ENCODE data around the gene CRKL. TPM values are rescaled to one million over a fixed set of nuclear protein-coding genes. Genes with fewer than 3 reads are reported as not detected.

The CRKL gene
- total RNA-seq, 1 experiment from 2014 or later, result 85.6 TPM

- Histone ChIP-seq H3K9me3 (replicated peaks) (no peaks in the 10 kb centered on the region), H3K4me3 (no peak overlapping the region), H3K27me3 (peaks cover 5% of the 10 kb centered on the region; the same call in 1 of the 2 replicates), H3K4me1 (no peaks in the 10 kb centered on the region), H3K27ac (no peak overlapping the region), H3K36me3 (no peaks in the 10 kb centered on the region; the same call in 1 of the 2 replicates)
- DNase-seq, result no peak
Measured at GRCh38 chr22:20959578-20960461, 42.6 kb downstream of the CRKL start.

DNA sequence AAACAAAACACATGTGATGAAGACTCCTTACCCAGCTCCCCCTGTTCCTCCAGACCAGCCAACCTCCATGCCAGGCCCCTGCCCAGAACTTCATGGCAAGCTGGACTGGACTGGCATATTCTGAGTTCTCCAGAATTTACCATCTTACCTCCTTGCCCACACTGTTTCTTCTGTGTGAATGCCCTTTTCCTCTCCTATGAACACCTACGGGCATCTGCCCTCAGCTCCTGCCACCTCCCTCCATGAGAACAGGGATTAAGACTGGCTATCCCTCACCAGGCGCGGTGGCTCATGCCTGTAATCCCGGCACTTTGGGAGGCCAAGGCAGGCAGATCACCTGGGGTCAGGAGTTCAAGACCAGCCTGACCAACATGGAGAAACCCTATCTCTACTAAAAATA lies 43.4 kb downstream of the CRKL start:
- Histone ChIP-seq H3K9me3 (replicated peaks) (no peaks in the 10 kb centered on the region), H3K27ac (no peak overlapping the region), H3K4me1 (no peaks in the 10 kb centered on the region), H3K36me3 (no peaks in the 10 kb centered on the region), H3K4me3 (no peak overlapping the region), H3K27me3 (peaks cover 7% of the 10 kb centered on the region; the same call in 1 of the 2 replicates)
- DNase-seq, result no peak

- no peaks in the 10 kb centered on the region for H3K36me3 ChIP-seq
- peaks cover 18% of the 10 kb centered on the region; the same call in 1 of the 2 replicates for H3K27me3 ChIP-seq
- H3K27ac ChIP-seq, result no peak overlapping the region
- DNase-seq, result no peak
- H3K9me3 ChIP-seq (replicated peaks), result no peaks in the 10 kb centered on the region
- H3K4me1 ChIP-seq, result no peaks in the 10 kb centered on the region
- H3K4me3 ChIP-seq, result no peak overlapping the region
Measured at GRCh38 chr22:20962491-20962945, 45.3 kb downstream of the CRKL start.

DNA sequence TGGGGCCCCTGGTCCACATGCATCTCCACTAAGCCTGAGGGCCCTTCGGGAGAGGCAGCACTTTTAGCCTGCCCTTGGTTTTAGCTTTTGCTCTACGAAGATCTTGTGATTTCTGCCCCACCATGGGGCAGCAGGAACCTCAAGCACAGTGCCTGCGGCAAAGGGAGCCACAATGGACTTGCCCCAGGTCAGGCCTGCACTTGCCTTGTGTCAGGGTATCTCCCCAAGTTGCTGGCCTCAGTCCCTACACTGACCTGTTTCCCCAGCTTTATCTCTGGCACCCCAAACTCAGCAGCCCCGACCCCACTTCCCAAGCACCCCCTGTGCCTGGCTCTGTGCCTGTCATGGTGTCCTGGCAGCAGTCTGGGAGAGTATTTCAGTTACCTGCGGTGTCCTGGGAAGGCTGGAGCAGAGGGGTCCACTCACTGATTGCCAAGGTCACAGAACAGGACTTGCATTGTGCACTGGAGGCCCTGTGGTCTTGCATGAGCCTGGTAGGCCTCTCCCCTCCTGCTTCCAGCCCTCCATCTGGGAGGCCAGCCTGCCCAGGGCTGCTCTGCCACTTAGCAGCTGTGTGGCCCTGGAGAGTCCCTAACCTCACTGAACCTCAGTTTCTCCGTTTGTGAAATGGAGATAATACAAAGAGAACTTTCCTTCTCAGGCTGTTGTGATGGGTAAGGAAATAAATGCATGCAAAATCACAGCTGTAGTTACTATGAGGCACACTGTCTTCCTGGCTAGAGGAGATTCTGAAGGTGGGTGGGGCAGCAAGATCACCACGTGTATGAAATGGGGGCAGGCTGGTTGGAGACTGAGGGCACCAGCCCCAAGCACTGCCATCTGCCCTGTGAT lies 46.2 kb downstream of the CRKL start:
- Histone ChIP-seq H3K27ac (no peak overlapping the region), H3K9me3 (replicated peaks) (no peaks in the 10 kb centered on the region), H3K27me3 (peaks cover 22% of the 10 kb centered on the region; the same call in 1 of the 2 replicates), H3K4me1 (no peaks in the 10 kb centered on the region), H3K36me3 (no peaks in the 10 kb centered on the region), H3K4me3 (no peak overlapping the region)
- no peak for DNase-seq

DNA sequence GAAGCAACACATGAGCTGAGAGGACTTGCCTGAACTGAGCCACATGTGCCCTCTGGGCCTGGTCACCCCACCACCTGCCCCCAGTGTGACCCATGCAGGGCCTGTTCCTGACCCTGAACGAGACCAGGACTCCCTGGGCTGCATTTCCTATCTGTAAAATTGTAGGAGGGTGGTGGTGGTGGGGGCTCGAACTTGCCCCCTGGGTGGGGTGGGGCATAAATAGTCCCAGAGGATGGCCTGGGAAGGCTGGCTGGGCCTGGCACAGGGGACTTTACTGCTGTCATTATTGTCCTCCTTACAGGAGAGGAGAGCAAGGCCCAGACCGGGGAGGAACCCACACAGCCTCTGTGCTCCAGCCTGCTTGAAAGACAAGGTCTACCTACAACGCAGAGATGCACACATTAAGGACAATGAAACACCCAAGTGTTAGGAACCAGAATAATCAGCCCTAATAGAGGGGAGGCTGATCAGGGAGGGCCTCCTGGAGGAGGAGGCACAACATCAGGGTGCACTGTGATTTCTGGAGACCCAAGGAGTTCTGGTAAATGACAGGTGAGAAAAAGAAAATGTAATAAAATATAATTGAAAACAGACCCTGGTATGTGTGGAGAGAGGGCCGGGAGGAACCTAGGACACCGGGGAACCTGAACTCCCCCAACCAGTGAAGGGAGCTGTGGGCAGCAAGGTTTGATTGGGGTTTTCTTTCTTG lies 47.0 kb downstream of the CRKL start:
- Histone ChIP-seq H3K27me3 (peaks cover 22% of the 10 kb centered on the region; the same call in 1 of the 2 replicates), H3K27ac (no peak overlapping the region), H3K9me3 (replicated peaks) (no peaks in the 10 kb centered on the region), H3K36me3 (no peaks in the 10 kb centered on the region), H3K4me1 (no peaks in the 10 kb centered on the region), H3K4me3 (no peak overlapping the region)
- no peak for DNase-seq

- H3K27me3 ChIP-seq, result peaks cover 22% of the 10 kb centered on the region; the same call in 1 of the 2 replicates
- no peaks in the 10 kb centered on the region for H3K9me3 ChIP-seq (replicated peaks)
- no peak overlapping the region for H3K4me3 ChIP-seq
- H3K36me3 ChIP-seq, result no peaks in the 10 kb centered on the region
- DNase-seq, result no peak
- no peak overlapping the region for H3K27ac ChIP-seq
- no peaks in the 10 kb centered on the region for H3K4me1 ChIP-seq
Measured at GRCh38 chr22:20964799-20965103, 47.5 kb downstream of the CRKL start.

- Histone ChIP-seq H3K27me3 (peaks cover 22% of the 10 kb centered on the region; the same call in 1 of the 2 replicates), H3K4me3 (no peak overlapping the region), H3K36me3 (no peaks in the 10 kb centered on the region)
Measured at GRCh38 chr22:20965104-20965887, 48.1 kb downstream of the CRKL start.

DNA sequence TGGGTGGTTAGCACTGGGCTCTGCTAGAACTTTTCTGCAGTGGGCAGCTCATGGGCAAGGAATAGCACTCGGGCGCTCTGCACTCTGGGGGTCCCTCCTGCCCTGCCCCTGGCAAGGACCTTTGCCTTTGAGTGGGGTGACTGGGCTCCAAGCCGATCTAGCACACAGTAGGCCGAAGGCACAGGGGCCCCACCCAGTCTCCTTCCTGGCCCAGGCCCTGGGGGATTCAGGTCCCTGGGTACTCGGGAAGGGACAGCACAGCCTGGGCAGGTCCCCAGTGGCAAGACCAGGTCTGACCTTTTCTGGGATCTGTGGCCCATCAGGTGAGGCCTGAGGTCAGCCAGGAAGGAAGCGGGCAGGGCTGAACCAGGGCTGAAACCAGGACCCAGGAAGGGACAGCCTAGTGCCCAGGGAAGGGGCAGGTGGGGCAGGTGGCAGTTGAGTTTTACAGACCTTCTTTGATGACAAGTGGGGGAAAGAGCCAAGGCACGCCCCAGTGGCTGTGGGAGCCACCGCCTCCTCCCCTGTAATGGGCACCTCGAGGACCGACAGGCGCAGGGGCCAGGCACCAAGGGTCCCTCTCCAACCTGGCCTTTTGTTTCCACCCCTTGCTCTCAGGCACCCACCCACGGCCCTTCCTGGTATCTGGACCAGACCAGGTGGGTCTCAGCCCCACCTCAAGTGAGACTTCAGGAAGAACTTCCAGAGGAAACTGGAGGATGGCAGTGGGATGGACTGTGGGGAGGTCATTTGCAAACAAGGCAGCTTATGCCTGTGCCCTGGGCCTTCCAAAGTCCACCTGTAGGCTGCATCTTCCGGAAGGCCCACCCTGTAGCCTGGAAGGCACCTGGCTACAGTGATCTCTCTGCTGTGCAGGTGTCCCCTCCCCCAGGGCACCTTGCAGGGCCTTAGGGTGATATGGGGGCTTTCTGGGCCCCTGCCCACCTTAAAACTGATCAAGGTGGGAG lies 49.0 kb downstream of the CRKL start:
- Histone ChIP-seq H3K4me3 (no peak overlapping the region), H3K4me1 (no peaks in the 10 kb centered on the region), H3K27ac (no peak overlapping the region), H3K36me3 (no peaks in the 10 kb centered on the region), H3K27me3 (peaks cover 22% of the 10 kb centered on the region; the same call in 1 of the 2 replicates), H3K9me3 (replicated peaks) (no peaks in the 10 kb centered on the region)
- DNase-seq, result no peak

More at GRCh38 chr22:20965104-20965887, 48.1 kb downstream of the CRKL start:
- DNase-seq, result no peak
- Histone ChIP-seq H3K27ac (no peak overlapping the region), H3K4me1 (no peaks in the 10 kb centered on the region), H3K9me3 (replicated peaks) (no peaks in the 10 kb centered on the region)

- Histone ChIP-seq H3K9me3 (replicated peaks) (no peaks in the 10 kb centered on the region), H3K4me3 (no peak within 1 kb of the TSS), H3K4me1 (no peaks in the 10 kb centered on the region), H3K27ac (no peak within 1 kb of the TSS), H3K36me3 (no peaks in the 10 kb centered on the region), H3K27me3 (peaks cover 22% of the 10 kb centered on the region; the same call in 1 of the 2 replicates)
- DNase-seq, result no peak
Measured at GRCh38 chr22:20966883-20967696, 49.9 kb downstream of the CRKL start, which contains the start of gene AIFM3. TSS of gene AIFM3 (plus strand) at chr22:20967255. CDS start at chr22:20967945, 690 bp downstream.

DNA sequence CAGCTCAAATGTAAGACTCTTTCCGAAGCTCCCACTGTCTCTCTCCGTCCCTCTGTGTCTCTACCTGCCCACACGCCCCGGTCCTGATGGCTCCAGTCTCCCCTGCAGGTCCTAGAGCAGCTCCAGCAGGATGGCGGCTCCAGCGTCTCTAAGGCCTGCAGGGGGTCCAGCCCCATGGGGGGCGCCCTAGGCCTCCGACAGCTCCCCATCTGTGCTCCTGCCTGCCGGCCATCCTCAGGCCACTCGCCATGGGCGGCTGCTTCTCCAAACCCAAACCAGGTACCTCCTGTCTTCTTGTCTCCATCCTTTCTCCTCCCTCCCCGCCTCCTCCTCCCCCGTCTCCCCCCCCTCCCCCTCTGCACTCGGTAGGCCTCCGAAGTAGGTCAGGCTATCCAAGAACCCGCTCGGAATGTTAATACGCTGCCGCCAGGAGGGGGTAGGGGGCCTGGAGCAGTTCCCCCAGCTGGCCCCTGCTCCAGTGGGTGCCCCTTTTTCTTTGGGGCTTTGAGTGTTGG lies 50.5 kb downstream of the CRKL start:
- H3K4me3 ChIP-seq, result no peak overlapping the region
- H3K4me1 ChIP-seq, result no peaks in the 10 kb centered on the region
- no peaks in the 10 kb centered on the region for H3K36me3 ChIP-seq
- no peak overlapping the region for H3K27ac ChIP-seq
- DNase-seq, result no peak
- H3K9me3 ChIP-seq (replicated peaks), result no peaks in the 10 kb centered on the region
- peaks cover 22% of the 10 kb centered on the region; the same call in 1 of the 2 replicates for H3K27me3 ChIP-seq

DNA sequence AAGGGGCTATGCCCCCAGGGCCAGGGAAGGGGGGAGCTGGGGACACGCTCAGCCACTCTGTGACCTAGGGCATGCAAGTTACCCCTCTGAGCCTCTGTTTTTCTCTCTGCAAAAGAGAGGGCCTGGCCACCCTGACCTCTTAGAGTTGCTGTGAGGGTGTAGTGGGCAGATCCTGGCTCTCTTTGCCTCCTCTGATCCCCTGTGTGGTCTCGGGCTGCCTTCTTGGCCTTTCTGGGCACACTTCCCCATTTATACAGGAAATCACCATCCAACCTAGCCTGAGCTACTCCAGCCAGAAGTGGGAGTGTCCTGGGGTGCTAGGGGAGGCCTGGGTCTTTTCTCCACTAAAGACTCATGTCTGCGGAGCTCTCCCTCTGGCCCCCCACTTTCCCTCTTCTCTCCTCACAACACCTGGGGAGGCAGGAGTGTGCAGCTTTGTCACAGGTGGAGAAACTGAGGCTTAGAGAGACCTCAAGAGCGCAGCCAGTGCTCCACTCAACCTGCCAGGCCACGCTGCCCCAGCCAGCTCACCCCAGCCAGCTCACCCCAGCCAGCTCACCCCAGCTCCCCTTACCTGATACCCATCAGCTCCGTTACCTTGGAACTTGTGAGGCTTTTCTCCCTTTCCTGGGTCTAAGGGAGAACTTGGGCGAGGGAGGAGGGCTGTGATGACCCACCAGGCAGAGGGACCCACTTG lies 51.2 kb downstream of the CRKL start:
- peaks cover 22% of the 10 kb centered on the region; the same call in 1 of the 2 replicates for H3K27me3 ChIP-seq
- no peak for DNase-seq
- H3K36me3 ChIP-seq, result no peaks in the 10 kb centered on the region
- H3K4me3 ChIP-seq, result no peak overlapping the region
- H3K4me1 ChIP-seq, result no peaks in the 10 kb centered on the region
- H3K27ac ChIP-seq, result no peak overlapping the region
- H3K9me3 ChIP-seq (replicated peaks), result no peaks in the 10 kb centered on the region
